ENCODE measurements around the gene GJB2.
"Not testable (repeated sequence)": the region's sequence is repeated elsewhere in the genome, so short reads cannot be mapped to it uniquely, and the experiment has no call there.

GJB2 gene

GRCh38 chr13:20165417-20166257 is 27.1 kb downstream of the GJB2 start:
- DNase-seq (ENCODE audit: low spot score): no peak

DNA sequence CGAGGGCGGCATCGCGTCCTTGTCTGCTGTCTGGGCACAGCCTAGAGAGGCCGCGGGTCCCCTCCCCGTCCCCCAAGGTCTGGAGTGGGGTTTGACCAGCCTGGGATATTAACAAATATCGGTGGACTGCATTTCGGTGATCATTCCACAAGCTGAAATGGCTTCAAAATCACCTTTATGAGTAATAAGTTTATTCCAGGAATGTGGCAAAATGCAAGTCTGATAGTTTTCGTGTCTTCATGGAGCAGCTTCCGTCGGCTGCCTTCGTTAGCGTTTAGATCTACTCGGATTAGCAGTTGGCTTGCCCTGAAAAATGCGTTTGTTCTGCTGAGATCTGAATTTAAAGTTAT is 30.8 kb downstream of the GJB2 start:
- no peak for DNase-seq (ENCODE audit: low spot score)

DNA sequence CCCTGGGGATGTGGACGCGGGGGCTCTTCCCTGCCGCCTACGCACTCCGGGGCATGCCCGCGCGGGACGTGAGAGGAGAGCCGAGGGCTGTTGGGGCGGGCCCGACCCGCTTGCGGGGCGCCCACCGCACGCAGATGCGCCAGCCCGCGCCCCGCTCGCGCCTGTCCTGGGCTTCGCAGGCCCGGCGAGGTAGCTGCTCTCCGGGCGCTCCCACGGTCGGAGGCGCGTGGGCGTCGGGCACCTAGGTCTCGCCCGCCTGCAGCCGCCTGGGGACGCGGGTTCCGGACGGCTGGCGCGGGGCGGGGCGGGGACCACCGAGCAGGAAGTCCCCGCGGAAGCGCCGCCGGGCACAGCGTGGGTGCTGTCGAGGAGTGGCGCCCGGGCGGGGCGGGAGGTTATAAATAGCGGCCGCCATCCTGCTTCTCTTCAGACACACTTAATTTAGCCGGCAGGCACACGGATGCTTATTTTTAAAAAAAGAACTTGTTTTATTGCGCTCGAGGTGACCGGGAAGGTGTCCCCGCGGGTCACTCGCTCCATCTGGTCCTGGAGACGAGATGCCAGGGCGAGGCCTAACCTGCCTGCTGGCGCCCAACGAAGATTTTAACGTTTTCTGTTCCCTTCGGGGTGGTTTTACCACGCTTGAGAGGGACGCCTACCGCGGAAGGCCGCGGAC is 31.3 kb downstream of the GJB2 start:
- no peak for DNase-seq (ENCODE audit: low spot score)

DNA sequence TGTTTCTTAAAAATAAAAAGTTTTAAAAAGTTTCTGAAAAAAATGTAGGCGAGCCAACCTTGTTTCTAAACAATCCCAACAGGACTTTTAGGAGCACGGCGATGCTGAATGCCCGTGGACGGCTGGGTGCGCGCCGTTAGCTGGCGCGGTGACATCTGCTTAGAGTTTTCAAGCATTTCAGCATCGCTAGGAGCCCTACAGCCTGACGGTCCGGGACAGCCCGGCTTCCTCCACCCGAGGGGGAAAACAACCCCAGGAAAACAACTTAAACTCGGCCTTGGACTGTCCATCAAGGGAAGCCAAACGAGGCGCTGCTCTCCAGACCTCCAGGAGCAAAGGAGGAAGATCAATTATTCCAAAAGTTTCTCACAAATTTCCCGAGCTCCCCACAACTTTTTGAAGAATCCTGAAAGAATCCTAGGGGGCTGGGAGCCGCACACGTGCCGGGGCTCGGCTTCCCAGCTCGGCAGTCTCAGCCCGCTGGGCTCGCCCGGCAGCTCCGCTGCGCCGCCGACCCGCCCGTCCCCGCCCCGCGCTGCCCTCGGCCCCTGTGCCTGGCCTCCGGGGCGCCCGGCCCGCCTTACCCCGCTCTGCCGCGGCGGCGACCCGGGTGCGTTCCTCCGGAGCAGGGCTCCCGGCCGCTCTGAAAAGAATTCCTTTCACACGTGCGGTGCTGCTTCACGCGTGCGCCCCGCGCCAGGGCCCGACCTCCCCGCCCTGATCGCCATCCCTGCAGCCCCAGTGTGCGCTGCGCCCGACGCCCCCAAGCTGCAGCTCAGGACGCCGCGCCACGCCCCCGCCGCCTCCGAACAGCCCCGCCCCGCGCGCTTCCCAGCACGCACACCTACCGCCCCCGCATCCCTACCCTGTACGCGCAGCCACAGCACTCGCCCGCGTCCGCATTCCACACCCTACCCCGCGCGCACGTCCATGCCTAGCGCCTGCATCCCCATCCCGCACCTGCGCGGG is 32.1 kb downstream of the GJB2 start, which contains the start of gene GJA3:
Gene GJA3, minus strand, starts transcription at position 747 of the 969 bp plus-strand sequence. CDS start 17,764 bp downstream, outside the sequence.
- DNase-seq (ENCODE audit: low spot score): no peak

- no peak for DNase-seq (ENCODE audit: low spot score)
These were observed 33.0 kb downstream of the GJB2 start for GRCh38 chr13:20159646-20160305.

DNA sequence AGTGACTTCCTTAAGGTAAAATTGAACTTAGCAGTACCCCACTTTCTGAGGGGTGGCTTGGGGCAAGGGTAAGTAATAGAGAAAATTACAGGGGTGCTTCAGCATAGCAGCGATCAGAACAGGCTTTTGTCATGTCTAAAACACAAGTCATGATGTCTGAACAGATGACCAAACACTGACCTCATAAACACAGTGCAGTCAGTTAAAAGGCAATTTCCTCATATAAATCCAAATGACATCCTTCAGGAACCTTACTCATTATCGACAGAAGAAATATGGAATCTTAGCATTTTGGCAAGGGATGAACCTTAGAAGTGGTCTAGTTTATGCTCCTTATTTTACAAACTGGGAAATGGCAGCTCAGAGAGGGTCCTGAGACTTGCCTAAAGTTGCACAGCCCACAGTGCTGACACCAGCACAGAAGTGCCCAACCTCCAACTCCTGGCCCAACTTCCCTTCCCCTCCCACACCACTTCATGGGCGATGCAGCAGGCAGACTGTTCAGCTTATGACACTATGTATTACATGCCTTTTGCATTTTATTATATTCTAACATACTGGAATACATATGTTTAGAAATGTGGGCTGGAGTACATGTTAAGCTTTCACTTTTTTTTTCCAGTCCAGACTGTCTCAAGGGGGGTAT is 35.5 kb downstream of the GJB2 start:
- no peak for DNase-seq (ENCODE audit: low spot score)

DNA sequence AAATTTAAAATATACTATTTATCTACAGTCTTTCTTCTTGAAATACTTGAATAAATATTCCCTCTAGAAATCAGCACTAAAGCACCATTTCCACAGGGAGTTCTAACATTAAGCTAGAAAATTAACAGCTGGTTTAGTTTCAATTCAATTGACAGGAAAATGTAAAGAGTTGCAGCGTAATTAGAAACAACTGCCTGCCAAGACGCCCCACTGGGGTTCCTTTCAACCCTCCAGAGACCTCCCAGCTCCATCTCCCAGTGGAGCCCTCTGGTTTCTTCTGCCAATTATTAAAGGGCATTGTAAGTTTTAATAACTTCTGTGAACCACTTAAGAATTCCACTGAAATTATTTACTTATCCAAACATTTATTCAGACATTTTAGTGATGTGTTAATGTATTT is 36.0 kb downstream of the GJB2 start:
- DNase-seq (ENCODE audit: low spot score): no peak

DNA sequence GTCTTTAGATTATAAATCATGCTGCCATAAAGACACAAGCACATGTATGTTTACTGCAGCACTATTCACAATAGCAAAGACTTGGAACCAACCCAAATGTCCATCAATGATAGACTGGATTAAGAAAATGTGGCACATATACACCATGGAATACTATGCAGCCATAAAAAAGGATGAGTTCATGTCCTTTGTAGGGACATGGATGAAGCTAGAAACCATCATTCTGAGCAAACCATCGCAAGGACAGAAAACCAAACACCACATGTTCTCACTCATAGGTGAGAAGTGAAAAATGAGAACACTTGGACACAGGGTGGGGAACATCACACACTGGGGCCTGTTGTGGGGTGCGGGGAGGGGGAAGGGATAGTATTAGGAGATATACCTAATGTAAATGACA is 39.4 kb downstream of the GJB2 start:
- not testable (repeated sequence) for DNase-seq (ENCODE audit: low spot score)

GRCh38 chr13:20151612-20152011 is 41.1 kb downstream of the GJB2 start:
- no peak for DNase-seq (ENCODE audit: low spot score)

GRCh38 chr13:20151016-20151415 is 41.7 kb downstream of the GJB2 start:
- DNase-seq (ENCODE audit: low spot score): no peak

- no peak for DNase-seq (ENCODE audit: low spot score)
These were observed 42.2 kb downstream of the GJB2 start for GRCh38 chr13:20150561-20150960.

DNA sequence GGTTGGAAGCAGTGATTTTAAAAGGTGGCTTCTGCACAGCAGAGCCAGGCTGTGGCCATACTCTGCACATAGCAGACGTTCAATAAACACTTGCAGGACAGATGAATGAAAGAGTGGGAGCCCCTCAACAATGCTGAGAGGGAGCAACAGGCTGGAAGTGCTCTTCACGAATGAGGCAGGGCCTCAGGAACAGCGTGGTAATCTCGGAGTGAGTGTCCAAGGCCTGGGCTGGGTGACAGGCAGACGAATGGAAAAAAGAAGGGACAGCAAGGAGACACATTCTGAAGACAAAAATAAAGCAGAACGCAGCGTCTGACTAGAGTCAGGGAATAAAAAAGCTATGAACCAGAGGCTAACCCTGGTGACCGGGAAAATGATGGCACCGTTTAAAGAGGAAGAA is 43.0 kb downstream of the GJB2 start:
- DNase-seq (ENCODE audit: low spot score): no peak

- DNase-seq (ENCODE audit: low spot score): no peak
These were observed 44.1 kb downstream of the GJB2 start for GRCh38 chr13:20148501-20149183.

GRCh38 chr13:20146381-20146780 is 46.4 kb downstream of the GJB2 start:
- no peak for DNase-seq (ENCODE audit: low spot score)

DNA sequence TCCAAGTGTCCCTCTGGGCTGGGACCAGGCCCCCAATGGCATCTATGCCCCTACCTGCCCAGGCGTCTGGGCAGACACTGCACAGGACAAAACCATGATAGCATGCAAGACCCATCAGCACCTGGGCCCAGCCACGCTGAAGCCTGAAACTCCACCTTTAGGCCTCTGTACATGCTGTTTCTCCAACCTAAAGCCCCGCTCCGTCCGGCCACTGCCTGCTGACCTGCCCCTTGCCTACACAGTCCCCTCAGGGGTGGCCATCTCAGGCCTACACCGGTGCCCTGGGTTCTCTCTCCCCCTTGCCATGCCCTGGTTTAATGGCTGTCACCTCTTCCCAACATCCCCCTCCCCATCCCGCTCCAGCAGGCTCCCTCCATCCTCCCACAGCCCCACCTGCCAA is 47.2 kb downstream of the GJB2 start:
- DNase-seq (ENCODE audit: low spot score): no peak

- no peak for DNase-seq (ENCODE audit: low spot score)
These were observed 48.4 kb downstream of the GJB2 start for GRCh38 chr13:20144141-20144850.

GRCh38 chr13:20142927-20143480 is 49.7 kb downstream of the GJB2 start:
- DNase-seq (ENCODE audit: low spot score): no peak

DNA sequence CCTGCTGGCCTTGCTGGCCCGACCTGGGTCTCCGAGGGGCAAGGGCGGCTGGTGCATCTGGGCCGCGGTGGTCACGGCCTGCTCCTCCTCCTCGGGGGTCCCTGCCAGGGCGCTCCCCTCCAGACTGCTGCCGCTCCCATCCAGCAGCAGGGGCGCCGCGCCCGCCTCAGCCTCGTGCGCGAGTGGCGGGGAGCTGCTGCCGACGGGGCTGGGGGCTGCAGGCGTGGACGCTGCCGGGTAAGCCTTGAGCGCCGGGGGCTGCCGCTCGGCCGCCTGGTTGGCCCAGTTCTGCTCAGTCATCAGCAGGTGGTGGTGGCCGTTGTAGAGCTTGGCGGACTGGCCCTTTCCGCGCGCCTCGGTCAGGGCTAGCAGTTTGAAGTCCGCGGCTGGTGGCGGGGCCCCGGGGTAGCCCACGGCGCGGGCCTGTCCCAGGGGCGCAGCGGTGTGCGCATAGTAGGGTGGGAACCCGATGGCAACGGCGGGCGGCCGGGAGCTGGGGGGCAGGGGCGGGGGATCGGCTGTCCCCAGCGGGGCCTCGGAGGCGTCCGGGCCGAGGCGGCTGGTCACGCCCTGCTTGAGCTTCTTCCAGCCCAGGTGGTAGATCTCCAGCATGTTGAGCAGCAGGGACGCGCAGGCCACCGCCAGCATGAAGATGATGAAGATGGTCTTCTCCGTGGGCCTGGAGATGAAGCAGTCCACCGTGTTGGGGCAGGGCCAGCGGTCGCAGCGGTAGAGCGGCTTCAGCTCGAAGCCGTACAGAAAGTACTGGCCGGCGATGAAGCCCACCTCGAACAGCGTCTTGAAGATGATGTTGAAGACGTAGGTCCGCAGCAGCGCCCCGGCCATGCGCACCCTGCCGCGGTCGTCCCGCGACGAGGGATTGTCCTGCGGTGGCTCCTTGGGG is 50.5 kb downstream of the GJB2 start:
- DNase-seq (ENCODE audit: low spot score): no peak
